T-helper 1 cell (primary cell): ENCODE data around the gene JAKMIP2.

ENCODE experiments used
- DNase-seq, 5 donors: peaks; one replicate each; pipeline ENCODE4 v3.0.0-alpha.2; 2012 to 2020

The JAKMIP2 gene

DNA sequence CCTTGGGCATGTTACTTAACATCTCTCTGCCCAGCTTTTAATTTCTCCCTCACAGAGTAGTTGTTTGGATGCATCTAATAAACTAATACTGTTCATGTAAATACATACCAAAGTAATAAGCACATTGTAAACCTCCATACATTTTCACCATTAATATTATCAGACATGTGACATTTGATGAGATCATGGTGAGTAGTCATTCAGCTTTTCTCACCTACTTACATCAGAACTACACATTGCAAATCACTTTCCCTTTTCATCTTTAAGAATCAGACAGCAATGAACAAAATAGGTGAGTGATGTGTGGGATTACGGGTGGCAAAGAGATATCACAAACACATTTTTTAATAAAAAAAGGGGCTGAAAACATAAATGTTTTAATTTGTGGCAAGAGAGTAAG is 89.3 kb downstream of the JAKMIP2 start:
- no peak for DNase-seq

DNA sequence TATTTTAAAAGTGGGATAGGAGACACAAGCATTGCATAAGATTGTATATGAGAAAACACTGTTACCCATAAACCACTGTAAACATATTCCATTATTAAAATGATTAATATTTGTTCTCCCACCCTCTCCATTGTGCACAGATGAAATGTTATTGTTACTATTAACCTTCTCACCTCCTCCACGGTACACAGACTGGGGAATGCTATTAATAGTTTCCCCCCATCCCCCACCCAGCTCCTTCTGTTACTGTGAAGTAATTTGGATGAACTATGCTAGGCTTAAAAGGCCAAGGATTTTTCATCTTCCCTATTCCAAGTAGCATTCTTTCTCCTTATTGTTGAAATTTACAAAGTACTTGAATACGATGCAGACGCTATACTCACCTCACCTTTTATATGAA is 91.4 kb downstream of the JAKMIP2 start:
- DNase-seq, result no peak

DNA sequence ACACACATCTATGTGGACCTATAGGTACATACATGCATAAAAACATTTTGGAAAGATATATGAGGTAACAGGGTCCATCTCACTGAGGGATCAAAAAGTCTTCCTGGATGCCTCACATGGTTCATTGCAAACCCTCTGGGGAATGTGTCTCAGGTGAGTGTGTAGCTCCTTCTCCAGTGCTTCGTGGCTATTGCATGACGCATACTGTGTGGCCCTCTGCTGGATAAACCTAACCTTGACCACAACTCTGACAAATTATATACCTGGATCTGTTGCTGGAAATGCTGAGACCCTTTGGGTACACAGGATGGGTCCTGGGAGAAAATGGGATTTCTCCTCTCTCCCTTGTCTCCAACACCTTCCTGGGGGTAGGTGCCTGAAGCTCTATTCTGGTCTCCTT is 91.9 kb downstream of the JAKMIP2 start:
- DNase-seq, result no peak

DNA sequence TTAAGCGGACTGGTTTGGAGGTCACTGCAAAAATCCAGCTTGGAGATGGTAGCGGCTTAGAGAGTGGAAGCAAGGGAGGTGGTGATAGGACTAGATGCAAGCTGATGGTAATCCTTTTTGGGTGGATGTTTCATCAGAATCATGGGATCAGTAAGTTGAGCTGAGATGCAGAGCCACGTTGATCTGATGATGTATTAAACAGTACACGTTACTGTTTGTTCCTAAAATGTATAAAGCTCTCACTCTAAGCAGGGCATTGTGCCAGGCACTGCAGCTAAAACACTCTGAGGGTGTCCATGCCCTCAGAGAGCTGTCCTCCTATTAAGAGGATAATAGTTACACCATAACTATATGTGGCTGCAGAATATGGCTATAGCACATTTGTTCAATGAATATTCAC is 93.1 kb downstream of the JAKMIP2 start:
- no peak for DNase-seq

DNA sequence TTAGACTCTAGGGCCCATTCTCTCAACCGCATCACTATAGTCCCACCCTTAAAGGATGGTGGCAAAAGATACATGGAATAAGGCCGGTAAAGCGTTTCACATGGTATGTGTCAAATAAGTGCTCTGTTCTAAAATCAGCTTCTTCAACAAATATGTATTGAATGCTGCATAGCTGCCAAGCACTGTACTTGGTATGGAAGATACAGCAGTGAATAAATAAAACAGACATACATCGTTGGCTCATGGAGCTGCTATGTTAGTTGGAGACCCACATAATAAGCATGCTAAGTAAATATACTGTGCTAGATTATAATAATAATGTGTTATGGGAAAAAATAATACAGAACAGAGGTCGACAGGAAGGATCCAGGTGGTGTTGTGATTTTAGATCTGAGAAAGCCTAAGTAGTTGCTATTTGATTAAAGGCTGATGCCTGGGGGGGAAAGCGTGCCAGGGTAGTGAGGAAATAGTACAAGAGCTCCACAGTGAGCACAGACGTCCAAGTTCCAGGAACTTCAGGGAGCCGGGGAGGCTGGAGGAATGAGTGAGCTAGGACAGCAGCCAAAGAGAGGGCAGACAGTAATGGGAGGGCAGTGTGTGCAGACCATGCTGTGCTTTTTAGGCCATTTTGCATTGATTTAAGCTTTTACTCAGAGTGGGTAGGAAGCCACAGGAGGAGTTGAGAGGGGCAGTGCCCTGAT is 93.7 kb downstream of the JAKMIP2 start:
- no peak for DNase-seq

DNA sequence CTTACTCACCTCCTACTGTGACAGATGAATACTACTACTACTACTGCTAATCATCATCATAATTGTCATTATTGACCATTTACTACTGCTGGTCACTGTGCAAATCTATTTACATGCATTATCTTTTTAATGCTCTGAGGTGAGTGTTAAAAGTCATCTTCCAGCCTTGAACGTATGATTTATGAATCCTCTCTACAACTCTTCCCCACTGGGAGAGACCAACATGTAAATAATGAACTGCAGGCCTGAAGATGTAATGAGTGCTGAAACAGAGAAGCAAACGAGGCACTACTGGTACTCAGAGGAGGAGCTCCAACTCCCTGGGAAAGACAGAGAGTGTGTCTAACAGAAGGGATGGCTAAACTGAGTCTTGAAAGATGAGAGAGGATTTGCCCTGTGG is 95.4 kb downstream of the JAKMIP2 start:
- DNase-seq, result no peak

DNA sequence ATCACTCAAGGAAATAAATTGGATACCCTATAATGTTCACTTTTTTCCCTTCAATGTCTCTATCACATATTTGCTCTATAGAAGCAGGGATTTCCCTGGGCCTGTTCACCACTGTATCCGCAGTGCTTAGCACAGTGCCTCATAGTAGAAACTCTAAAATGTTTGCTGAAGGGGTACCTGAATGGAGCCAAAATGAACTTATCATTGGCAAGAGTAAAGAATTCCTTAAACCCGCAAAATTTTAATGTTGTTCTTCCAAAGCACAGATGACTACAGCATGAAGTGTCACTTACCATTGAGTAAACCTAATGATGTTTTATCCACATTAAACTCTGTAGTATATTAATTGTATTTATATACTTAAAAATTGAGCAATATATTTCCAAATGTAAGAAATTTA is 96.1 kb downstream of the JAKMIP2 start:
- DNase-seq, result no peak

DNA sequence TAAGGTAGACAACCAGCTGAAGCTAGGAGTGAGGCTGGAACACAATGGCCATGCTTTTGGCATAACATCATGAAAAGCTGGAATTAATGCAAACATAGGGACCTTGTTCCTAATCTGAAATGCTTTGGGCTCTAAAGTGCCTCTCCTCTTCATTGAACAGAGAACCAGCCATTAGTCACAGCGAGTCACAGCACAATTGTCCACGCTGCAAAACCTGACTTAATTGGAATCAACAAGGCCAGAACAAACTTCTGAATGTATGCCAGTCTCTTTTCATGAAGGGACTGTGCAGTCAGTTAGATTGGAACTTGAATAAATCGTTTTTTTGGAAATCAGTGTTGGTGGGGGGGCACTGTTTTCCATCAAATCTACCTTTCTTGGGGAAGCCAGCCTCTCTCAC is 96.5 kb downstream of the JAKMIP2 start:
- DNase-seq, result no peak

DNA sequence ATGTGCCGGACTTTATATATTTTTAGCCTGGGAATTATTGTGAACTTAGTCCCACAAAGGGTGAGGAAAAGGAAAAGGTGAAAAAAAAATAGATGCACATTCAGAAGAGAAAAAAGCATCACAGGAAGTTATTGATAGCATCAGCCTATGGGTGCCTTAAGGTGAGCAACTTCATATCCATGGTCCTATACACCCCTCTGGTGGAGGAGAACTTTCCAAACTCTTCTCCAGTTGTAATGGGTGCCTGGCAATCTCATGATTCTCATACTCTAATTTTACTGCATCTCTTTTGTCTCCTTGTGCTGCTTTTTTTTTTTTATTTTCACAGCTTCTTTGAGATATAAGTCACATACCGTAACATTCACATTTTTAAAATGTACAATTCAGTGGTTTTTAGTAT is 107.4 kb downstream of the JAKMIP2 start:
- DNase-seq, result no peak

DNA sequence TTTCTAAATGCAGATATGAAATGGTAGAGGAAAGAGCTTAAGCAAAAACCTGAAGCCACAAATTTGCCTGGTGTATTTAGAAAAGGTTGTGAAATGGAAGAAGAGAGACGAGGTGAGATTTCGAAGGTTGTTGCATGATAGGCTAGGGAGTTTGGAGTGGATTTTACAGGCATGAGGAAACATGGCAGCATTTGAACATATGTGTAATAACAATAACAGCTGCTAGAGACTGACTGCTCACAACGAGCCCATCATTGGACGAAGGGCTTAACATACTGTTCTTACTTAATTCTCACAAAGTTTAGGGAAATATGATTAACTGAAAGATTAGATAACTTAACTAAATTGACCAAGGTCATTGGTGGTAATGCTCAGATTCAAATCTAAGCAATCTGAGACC is 108.1 kb downstream of the JAKMIP2 start:
- no peak for DNase-seq

DNA sequence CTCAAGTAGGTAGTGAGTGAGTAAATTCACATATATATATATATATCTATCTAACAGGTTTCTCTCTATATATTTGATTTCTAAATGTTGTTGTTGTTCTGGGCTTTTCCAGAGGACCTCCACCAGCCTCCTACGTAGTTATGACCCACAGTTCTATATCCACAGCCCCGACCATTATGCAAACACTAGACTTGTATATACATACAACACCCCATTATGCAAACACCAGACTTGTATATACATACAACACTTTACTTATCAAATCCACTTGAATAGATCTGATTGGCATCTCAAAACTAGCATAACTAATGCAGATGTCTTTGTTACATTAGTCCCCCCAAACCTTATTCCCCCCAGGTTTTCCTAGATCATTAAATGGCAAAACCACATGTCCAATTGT is 108.7 kb downstream of the JAKMIP2 start:
- DNase-seq, result no peak

DNA sequence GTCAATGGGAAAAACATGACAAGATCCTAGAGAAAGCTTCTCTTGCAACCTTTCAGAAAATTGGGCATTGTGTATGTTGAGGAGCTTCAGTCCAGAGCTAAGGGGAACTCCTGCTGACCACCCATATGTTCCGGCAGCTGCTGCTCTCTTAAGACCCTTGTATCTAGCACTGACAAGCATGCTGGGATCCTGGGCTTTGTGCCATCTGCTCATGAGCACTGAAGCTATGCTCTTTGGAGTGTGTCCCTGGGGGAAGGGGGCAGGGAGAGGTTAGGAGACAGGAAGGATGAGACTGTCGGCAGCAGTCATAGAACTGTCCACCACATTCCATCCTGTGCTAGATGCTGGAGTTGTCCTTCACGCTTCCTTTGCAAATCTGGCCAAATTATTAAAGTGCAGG is 109.3 kb downstream of the JAKMIP2 start:
- no peak for DNase-seq

DNA sequence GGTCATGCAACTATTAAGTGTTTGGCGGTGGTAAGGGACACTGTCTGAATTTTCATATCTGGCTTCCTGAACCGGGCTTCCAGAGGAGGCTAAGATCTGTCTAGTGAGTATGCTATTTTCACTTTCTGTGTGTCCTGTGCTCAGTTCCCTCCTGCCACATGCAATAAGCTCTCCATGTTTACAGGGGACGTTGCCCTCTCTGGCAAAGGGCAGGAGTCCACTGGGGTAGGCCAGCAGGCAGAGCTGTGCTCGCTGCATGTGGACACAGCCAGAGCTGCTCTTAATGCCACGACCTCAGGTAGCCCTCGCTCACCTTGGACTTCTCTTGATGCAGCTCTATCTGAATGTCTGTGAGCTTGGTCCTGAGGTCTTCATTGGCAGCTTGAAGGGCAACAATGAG is 111.2 kb downstream of the JAKMIP2 start:
- no peak for DNase-seq

DNA sequence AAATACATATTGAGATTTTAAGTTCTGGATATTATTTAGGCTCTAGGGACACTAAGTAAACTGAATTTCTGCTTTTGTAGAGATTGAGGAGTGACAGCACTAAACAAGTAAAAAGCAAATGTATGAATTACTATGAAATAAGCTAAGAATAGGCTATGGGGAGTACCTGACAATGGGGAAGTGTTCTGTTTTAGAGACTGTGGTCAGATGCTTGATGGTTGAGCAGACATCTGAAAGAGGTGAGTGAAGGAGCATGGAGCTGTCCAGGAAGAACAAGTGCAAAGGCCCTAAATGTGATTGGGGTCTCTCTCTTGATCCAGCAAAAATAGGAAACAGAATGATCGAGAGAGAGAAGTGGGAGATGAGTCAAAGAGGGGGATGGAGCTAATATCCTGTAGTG is 111.7 kb downstream of the JAKMIP2 start:
- no peak for DNase-seq

DNA sequence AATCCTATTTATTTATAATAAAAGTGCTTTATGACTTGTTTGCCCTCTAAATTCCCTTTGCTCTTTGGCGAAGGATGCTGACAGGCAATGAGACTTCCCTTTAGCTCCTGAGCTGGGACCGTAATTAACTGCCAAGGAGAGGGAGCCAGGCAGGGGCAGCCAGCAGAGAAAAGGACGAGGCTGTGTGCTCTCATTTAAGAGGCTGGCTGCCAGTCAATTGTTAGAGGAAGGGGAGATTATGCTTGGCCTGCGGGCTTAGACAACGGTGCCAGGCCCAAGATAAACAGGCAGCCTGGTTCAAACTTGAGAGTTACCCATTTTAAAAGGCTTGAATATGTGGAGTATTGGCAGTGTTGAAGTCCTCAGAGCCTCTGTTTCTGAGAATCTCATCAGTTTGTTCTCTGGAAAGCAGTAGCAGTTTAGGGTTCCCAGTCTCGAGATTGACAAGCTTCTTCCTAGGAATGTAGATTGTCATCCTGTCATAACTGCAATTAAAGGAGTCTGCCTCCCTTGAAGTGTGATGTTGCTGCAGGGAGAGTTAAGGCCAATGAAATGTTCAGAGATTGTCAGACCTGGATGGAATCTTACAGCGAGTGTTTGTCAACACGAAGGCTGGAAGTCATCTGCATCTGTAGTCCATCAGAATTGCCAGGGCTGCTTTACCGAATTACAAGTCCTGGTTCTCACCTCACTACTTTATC is 113.2 kb downstream of the JAKMIP2 start:
- no peak for DNase-seq

DNA sequence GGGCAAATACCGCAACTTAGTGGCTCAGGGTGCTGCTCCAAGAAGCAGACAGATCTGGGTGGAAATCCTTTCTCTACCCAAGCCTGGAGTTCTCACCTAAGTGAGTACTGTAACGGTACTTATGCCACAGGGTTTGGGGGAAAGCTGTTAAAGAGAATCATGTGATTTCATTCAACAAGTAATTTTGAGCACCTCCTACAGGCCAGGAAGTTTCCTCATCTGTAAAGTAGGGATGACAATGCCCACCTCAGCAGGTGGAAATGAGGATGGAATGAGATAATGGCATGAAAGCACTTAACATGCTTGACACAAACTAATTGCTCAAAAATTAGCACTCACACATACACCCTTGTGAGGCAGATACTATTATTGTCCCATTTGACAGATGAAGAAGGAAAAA is 114.1 kb downstream of the JAKMIP2 start:
- DNase-seq, result no peak

DNA sequence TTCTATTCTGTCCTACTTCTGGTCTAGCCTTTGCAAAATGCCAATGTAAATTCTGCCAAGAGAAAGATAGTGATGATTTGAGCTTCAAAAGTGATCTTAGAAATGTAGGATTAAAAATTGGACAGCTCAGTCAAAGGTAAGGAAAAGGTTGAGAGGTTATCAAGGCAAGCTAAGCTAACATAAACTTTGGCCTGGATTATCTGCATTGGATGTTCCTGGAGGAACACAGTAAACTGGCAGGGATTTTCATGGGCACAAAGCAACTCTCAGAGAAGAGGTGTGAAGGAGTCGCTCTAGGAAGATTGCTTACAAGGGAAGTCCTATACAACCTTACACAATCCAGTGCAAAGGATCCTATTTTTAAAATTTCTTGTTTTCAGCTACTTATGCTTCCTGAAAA is 115.2 kb downstream of the JAKMIP2 start:
- DNase-seq, result no peak

DNA sequence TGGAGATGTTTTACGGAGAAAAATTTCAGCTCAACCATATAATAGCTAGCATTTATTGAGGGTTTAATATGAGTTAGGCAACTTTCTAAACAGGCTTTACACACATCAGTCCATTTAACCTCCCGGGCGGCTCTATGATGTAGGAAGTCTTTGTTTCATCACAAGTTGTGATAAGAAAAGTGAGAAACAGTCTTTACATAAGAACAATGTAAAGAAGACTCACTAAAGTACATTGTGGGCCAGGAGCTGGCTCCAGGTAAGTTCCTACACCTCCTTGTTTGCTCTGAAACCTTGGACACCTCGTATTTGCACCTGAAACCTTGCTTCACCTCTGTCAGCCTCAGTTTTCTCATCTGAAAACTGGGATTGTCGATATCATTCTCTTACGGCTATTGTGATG is 116.1 kb downstream of the JAKMIP2 start:
- DNase-seq, result no peak

DNA sequence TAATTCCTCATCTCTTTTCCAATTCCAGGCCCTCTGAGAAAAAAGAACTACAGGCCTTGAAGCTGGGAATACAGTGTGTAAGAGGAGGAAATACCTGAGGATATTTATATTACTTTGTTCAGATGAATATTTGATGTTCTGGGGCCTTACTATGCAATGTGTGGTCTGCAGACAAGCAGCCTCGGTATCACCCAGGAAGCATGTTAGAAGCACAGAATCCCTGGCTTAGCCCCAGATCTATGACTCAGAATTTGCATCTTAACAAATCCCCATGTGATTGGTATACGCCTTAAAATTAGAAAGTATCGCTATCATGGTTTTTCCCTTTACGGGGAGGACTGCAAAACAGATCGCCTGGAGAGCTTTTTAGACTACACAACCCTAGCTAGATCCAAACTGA is 121.0 kb downstream of the JAKMIP2 start:
- no peak for DNase-seq

DNA sequence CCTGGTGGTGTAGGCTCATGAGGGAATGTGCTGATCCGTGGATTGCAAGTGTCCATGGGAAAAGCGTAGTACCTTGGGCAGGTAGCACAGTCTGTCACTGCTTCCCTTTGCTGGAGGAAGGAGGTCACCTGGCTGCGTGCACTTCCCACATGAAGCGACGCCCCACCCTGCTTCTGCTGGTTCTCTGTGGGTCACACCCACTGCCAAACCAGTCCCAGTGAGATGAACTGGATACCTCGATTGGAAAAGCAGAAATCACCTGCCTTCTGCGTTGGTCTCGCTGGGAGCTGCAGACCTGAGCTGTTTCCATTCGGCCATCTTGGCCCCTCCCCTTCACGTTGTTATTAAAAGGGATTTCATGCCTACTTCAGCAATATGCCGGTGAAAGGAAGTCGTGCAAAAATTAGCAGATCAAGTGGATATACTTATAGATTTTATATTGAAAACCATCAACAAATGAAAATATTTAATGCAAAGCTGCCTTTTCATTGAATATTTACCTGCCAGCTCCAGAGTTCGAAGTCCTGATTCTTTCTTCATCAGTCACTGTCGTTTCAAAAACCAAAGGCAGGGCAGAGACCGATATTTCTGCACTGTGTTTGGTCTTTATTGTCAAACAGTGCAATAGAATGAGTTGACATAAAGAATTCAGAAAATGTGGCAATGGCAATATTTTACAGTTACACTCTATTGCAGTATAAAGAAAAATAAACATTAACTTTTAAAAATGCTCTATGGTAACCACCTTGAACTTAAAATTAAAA is 123.2 kb downstream of the JAKMIP2 start:
- no peak for DNase-seq

DNA sequence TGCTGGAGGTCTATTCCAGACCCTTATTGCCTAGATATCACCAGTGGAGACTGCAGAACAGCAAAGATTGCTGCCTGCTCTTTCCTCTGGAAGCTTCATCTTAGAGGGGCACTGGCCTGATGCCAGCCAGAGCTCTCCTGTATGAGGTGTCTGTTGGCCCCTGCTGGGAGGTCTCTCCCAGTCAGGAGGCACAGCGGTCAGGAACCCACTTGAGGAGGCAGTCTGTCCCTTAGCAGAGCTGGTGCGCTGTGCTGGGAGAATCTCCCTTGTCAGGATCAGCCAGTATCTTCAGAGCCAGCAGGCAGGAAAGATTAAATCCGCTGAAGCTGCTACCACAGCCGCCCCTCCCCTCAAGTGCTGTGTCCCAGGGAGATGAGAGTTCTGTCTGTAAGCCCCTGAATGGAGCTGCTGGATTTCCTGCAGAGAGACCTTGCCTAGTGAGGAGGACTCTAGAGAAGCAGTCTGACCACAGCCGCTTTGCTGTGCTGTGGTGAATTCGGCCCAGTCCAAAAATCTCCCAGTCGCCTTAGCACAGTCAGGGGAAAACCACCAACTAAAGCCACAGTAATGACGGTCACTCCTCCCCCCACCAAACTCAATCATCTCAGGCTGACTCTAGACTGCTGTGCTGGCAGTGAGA is 124.1 kb downstream of the JAKMIP2 start:
- DNase-seq, result no peak

DNA sequence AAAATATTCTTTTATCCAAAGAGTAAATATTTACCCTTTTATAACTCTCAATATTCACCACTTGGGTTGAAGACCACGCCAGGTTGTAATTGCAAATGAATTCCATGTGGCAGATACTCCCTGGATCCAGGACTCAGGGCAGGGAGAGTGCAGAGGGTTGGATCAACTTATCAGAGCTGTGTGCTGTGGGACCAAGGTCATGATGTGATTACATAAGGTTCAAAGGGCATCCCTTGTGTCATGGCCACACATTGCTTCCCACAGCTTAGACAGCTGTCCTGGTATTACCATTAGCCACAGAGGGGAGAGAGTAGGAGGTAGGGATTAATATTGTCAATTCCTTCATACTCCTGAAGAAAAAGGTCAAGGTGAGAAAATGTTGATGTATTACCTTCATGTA is 133.9 kb downstream of the JAKMIP2 start:
- DNase-seq, result no peak

DNA sequence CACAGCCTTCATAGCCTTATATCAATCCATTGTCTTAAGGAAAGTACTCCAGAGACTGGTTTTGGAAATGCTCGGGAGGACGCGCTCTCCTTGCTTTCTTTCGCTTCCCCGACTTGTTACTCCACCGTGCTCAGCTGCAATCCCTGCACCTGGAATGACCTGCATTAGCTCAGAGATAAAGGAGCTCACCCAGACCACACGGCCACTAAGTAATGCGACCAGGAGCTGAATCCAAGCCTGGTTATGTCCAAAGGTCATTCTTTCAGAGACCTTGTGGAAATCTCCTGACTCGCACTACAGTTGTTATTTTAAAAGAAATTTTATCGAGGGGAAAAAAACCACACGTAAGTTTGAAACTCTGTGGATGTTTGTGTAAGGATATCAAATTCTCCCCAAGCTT is 137.3 kb downstream of the JAKMIP2 start:
- no peak for DNase-seq

DNA sequence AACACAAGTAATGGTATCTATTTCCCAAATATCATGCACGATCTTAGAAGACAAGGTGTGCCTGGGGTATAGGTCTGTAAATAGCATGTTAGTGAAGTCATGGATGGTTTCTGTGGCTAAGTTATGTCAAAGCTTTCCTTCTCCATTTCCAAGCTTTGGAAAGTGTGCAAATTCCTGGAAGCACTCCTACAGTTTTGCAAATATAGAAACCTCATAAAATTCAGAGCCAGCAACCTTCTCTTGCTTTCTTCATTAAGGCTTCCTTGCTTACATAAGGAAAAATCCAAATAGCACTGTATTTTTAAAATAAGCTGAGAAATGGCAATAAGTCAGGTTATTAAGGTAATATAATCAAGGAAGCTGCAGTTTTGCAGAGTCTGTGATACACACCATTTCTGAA is 138.1 kb downstream of the JAKMIP2 start:
- DNase-seq, result no peak
